ENCODE data around the gene STAG2. TPM values are rescaled to one million over a fixed set of nuclear protein-coding genes. Genes with fewer than 3 reads are reported as not detected.

Gene STAG2
- total and polyA plus RNA-seq, 2 experiments from 2014 or later: 68.8 to 92.8 TPM

- TF ChIP-seq ZNF462 (CRISPR knock-in tag; IDR thresholded peaks at IDR 0.05) (no peak), STAT1 (IDR thresholded peaks at IDR 0.05; ENCODE audit: unreplicated experiment) (no peak), EZH2 (IDR thresholded peaks at IDR 0.05; ENCODE audit: low read depth, unreplicated experiment) (no peak)
These were observed 152.4 kb downstream of the STAG2 start (continued) for GRCh38 chrX:124113621-124114600.

GRCh38 chrX:124117325-124117724 is 155.8 kb downstream of the STAG2 start:
- H3K27me3 ChIP-seq (ENCODE audit: insufficient read depth): no peaks in the 10 kb centered on the region
- H4K20me1 ChIP-seq (replicated peaks; ENCODE audit: insufficient read depth): no peaks in the 10 kb centered on the region
- no peaks in the 10 kb centered on the region for H3F3A ChIP-seq (replicated peaks; ENCODE audit: low read depth)
- H3K36me3 ChIP-seq (ENCODE audit: insufficient read depth): no peaks in the 10 kb centered on the region
- Mint-ChIP-seq H3K36me3 (ENCODE audit: low read depth) (peaks cover 7% of the 10 kb centered on the region; the same call in 1 of the 3 replicates), H3K27me3 (ENCODE audit: insufficient read depth, low read depth, poor library complexity) (no peaks in the 10 kb centered on the region), H3K9me3 (no peaks in the 10 kb centered on the region; the same call in 1 of the 3 replicates), H3K27ac (no peak overlapping the region), H3K4me1 (peaks cover 11% of the 10 kb centered on the region; the same call in 2 of the 3 replicates), H3K4me3 (no peak overlapping the region)
- H3K4me2 ChIP-seq: no peak overlapping the region
- no peaks in the 10 kb centered on the region for H3K9me2 ChIP-seq (ENCODE audit: insufficient read depth)
- H3K4me3 ChIP-seq: no peak overlapping the region
- ATAC-seq (no peak), DNase-seq (ENCODE audit: low spot score) (no peak)
- no peak for TF ChIP-seq CREB1 (CRISPR knock-in tag; IDR thresholded peaks at IDR 0.05; ENCODE audit: low read depth)
- H3K27ac ChIP-seq (ENCODE audit: low read depth): no peak overlapping the region
- H2AFZ ChIP-seq: no peak overlapping the region
- peaks cover 8% of the 10 kb centered on the region for H3K4me1 ChIP-seq (ENCODE audit: insufficient read depth)
- H3K79me2 ChIP-seq (replicated peaks; ENCODE audit: insufficient read depth): no peaks in the 10 kb centered on the region
